Sigmoid colon (tissue), 3 donors: ENCODE results near the gene DDX3Y.

Experiments
- CTCF ChIP-seq, 4 experiments: fragments of 450-650 bp in 3 of 4; fragments of 200-600 bp in 1 of 4; IDR thresholded peaks; one replicate each; pipeline ENCODE4 v1.5.1; 2016 to 2019; ENCODE audit warnings: antibody characterized with exemption in 4 of 4, mild to moderate bottlenecking in 3 of 4, moderate library complexity in 2 of 4
- POLR2A ChIP-seq, 2 donors: fragments of 450-650 bp; IDR thresholded peaks; one replicate each; pipeline ENCODE4 v1.6.1; 2016; ENCODE audit warnings: antibody characterized with exemption in 2 of 2, mild to moderate bottlenecking in 2 of 2, moderate library complexity in 2 of 2

- TF ChIP-seq CTCF (IDR thresholded peaks at IDR 0.05) (no peak), POLR2A (IDR thresholded peaks at IDR 0.05) (no peak)
These were observed at the start of gene DDX3Y for GRCh38 chrY:12904618-12905516.
